ENCODE results near the gene IGF2BP2. TPM values are rescaled to one million over a fixed set of nuclear protein-coding genes. Genes with fewer than 3 reads are reported as not detected.

IGF2BP2 gene
- total RNA-seq, 1 donor from 2014 or later, result 19.4 TPM

- Histone ChIP-seq H3K36me3 (no peaks in the 10 kb centered on the region), H3K27me3 (ENCODE audit: low read depth) (no peaks in the 10 kb centered on the region), H3K27ac (peak overlapping the region; percentile 43), H3K4me1 (peaks cover 14% of the 10 kb centered on the region), H3K4me3 (no peak overlapping the region), H3K9me3 (no peaks in the 10 kb centered on the region)
- intact Hi-C loops (cut with DNase I), result no loop called here
- TF ChIP-seq, protein P1, sequence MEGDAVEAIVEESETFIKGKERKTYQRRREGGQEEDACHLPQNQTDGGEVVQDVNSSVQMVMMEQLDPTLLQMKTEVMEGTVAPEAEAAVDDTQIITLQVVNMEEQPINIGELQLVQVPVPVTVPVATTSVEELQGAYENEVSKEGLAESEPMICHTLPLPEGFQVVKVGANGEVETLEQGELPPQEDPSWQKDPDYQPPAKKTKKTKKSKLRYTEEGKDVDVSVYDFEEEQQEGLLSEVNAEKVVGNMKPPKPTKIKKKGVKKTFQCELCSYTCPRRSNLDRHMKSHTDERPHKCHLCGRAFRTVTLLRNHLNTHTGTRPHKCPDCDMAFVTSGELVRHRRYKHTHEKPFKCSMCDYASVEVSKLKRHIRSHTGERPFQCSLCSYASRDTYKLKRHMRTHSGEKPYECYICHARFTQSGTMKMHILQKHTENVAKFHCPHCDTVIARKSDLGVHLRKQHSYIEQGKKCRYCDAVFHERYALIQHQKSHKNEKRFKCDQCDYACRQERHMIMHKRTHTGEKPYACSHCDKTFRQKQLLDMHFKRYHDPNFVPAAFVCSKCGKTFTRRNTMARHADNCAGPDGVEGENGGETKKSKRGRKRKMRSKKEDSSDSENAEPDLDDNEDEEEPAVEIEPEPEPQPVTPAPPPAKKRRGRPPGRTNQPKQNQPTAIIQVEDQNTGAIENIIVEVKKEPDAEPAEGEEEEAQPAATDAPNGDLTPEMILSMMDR (IDR thresholded peaks at IDR 0.05), result no peak
- DNase-seq (no peak), ATAC-seq (peak; percentile 44 to 52)
These were observed 107.7 kb downstream of the IGF2BP2 start for GRCh38 chr3:185717121-185717520.

- DNase-seq, result no peak
- Histone ChIP-seq H3K36me3 (no peaks in the 10 kb centered on the region), H3K27me3 (ENCODE audit: low read depth) (no peaks in the 10 kb centered on the region), H3K9me3 (no peaks in the 10 kb centered on the region), H3K4me3 (no peak overlapping the region), H3K27ac (peak overlapping the region; percentile 43), H3K4me1 (peaks cover 14% of the 10 kb centered on the region)
- intact Hi-C loops (cut with DNase I), result no loop called here
- peak; percentile 9 to 15 for ATAC-seq
- TF ChIP-seq, protein P1 (IDR thresholded peaks at IDR 0.05), result no peak
These were observed 108.3 kb downstream of the IGF2BP2 start for GRCh38 chr3:185716436-185717108.

DNA sequence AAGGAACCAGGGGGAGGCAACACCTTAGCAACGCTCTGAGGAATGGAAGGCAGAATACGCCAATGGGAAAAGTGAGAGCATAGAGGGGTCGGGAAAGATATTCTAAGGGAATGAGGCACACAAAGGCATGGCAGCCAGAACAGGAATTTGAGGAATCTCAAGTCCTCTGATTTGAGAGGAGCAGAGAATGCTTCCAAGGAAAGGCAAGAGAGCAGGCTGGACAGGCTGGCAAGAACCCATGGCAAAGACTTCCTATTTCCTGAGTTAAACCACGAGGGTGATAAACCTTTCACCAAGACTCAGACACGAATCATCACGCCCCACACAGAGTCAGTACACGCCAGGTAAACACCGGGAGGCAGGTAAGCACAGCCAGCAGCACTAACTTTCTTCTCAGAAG lies 109.8 kb downstream of the IGF2BP2 start:
- TF ChIP-seq, protein P1 (IDR thresholded peaks at IDR 0.05), result no peak
- intact Hi-C loops (cut with DNase I), result no loop called here

GRCh38 chr3:185714085-185714484 lies 110.8 kb downstream of the IGF2BP2 start:
- no peaks in the 10 kb centered on the region for H3K36me3 ChIP-seq
- H3K27me3 ChIP-seq (ENCODE audit: low read depth), result no peaks in the 10 kb centered on the region
- peaks cover 21% of the 10 kb centered on the region for H3K4me1 ChIP-seq
- H3K4me3 ChIP-seq, result no peak overlapping the region
- no peaks in the 10 kb centered on the region for H3K9me3 ChIP-seq
- ATAC-seq (no peak), DNase-seq (no peak)
- TF ChIP-seq, protein P1 (IDR thresholded peaks at IDR 0.05), result no peak
- intact Hi-C loops (cut with DNase I), result no loop called here
- H3K27ac ChIP-seq, result no peak overlapping the region

More for the DNA sequence above, 109.8 kb downstream of the IGF2BP2 start:
- Histone ChIP-seq H3K9me3 (no peaks in the 10 kb centered on the region), H3K4me1 (peaks cover 19% of the 10 kb centered on the region), H3K4me3 (no peak overlapping the region), H3K36me3 (no peaks in the 10 kb centered on the region), H3K27me3 (ENCODE audit: low read depth) (no peaks in the 10 kb centered on the region), H3K27ac (no peak overlapping the region)
- ATAC-seq, result peak; percentile 54 to 59
- no peak for DNase-seq

GRCh38 chr3:185713015-185713414 lies 111.8 kb downstream of the IGF2BP2 start:
- Histone ChIP-seq H3K36me3 (no peaks in the 10 kb centered on the region), H3K9me3 (no peaks in the 10 kb centered on the region), H3K27ac (no peak overlapping the region), H3K4me1 (peaks cover 31% of the 10 kb centered on the region), H3K27me3 (ENCODE audit: low read depth) (no peaks in the 10 kb centered on the region), H3K4me3 (no peak overlapping the region)
- ATAC-seq (no peak), DNase-seq (no peak)
- TF ChIP-seq, protein P1 (IDR thresholded peaks at IDR 0.05), result no peak
- intact Hi-C loops (cut with DNase I), result no loop called here
